Hepatocyte (in vitro differentiated cells): ENCODE measurements around the gene TUBGCP5.

Experiments used
- CTCF ChIP-seq: fragments of 200-600 bp; sonication (generic); IDR thresholded peaks from 2 replicates; pipeline ENCODE4 v1.5.1; 2016; ENCODE audit warnings: antibody characterized with exemption, mild to moderate bottlenecking; ENCODE audit not compliant: poor library complexity
- EZH2 ChIP-seq: fragments of 200-600 bp; sonication (generic); IDR thresholded peaks from 2 replicates; pipeline ENCODE4 v1.6.1; 2016; ENCODE audit warnings: antibody characterized with exemption, mild to moderate bottlenecking, borderline replicate concordance
- EZH2phosphoT487 ChIP-seq: fragments of 200-600 bp; sonication (generic); IDR thresholded peaks from one replicate; pipeline ENCODE4 v1.6.1; 2018; ENCODE audit warnings: antibody characterized with exemption, mild to moderate bottlenecking, low read depth, moderate library complexity; ENCODE audit not compliant: unreplicated experiment, severe bottlenecking

- TF ChIP-seq CTCF (no peak), EZH2 (no peak), EZH2phosphoT487 (no peak)
Measured at GRCh38 chr15:22967084-22967770, 72.1 kb downstream of the TUBGCP5 start.
